NCI-H2081 (cell line): Measurements from ENCODE around the gene SP8.

Source experiments
- DNase-seq, 2 experiments: peaks; one replicate each; lab custom pipeline; 2025; lab: John Stamatoyannopoulos, UW

SP8 gene

DNA sequence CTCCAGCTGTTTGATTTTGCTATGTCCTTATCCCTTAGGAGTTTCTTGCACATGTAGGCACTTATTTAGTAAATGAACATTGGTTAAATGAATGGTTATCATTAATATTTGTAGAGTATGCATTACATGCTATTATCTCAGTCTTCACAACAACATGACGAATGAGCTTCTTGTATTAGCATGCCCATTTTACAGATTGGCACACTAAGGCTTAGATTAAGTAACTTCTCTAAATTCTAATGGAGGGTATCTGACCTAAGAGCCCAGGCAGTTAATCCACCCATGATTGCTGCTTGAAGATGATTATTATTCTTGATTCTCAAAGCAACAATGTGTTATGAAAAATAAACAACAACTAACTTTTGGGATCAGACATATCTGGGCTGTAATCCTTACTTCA lies 32.7 kb downstream of the SP8 start:
- DNase-seq, result no peak

DNA sequence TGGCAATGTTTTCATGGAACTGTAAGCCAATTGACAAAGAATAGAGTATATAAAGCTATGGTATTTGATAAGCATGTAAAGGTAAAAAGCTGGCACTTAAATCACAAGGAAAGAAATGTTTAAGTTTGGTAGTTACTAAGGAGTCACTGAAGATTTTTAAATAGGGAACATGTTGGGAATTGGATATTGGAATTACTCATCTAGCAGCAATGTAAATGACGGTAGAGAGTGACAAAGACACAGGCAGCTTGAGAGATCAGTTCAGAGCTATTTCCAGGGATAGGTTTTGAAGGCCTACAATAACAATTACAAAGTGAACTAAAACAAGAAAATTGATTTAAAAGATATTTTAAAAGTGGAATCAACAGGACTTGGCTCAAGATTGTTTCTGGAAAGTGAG lies 36.8 kb downstream of the SP8 start:
- DNase-seq, result no peak

- no peak for DNase-seq
Measured at GRCh38 chr7:20748853-20749252, 37.8 kb downstream of the SP8 start.

DNA sequence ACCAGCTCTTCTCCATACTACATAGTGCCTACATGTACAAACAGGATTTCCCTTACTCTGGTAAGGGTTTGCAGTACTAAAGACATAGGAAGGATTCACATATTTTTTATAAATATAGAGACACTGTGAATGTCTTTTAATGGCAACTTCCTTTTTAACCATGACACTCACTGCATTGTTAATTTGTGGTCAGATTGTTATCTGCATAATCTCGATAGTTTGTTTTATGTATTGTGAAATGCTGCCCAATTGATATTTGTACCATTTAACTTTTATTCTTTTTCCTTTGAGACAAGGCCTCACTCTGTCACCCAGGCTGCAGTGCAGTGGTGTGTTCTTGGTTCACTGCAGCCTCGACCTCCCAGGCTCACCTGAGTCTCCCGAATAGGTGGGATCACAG lies 39.7 kb downstream of the SP8 start:
- no peak for DNase-seq

- no peak for DNase-seq
Measured at GRCh38 chr7:20745702-20746101, 41.0 kb downstream of the SP8 start.

- peak in 1 of 2 experiments; percentile 47 for DNase-seq
Measured at GRCh38 chr7:20744954-20745446, 41.7 kb downstream of the SP8 start.

DNA sequence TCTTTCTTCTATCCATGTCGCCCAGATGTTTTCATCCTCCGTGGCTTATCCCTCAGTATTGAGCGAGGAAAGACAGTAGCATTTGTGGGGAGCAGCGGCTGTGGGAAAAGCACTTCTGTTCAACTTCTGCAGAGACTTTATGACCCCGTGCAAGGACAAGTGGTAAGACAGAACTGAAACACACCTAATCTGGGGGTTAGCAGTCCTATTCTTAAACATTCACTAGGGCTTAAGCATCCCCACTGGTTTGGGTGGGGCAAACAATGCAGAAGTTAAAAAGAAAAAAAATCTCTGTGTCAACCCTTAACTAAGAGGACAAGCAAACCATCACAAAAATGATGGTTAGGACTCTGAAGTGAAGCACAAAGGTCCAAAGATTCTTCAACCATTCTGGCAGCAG lies 43.8 kb downstream of the SP8 start:
- DNase-seq, result no peak

DNA sequence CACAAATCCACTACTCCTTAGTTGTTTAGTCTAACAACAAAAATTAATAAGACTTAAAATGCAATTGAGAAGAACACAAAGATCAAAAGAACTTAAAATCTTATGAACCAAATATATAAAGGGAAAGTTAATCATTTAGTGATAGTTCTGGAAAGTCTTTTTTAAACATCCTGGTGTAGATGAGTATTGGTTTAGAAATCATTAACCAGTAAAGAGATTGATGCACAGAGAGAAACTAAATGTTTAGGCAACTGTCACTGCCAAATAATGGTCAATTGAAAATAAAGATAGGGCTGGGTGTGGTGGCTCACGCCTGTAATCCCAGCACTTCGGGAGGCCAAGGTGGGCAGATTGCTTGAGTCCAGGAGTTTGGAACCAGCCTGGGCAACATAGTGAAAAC lies 44.9 kb downstream of the SP8 start:
- no peak for DNase-seq

- DNase-seq, result no peak
Measured at GRCh38 chr7:20738518-20739481, 47.9 kb downstream of the SP8 start.

- peak in 1 of 2 experiments; percentile 8 for DNase-seq
Measured at GRCh38 chr7:20737840-20738448, 48.7 kb downstream of the SP8 start.

GRCh38 chr7:20735346-20736065 lies 51.2 kb downstream of the SP8 start:
- no peak for DNase-seq
